GM12864 (cell line): Measurements from ENCODE around the gene GALNT17.

Experiments
- DNase-seq: peaks from one replicate; pipeline ENCODE4 v3.0.0-alpha.2; 2011; ENCODE audit warnings: low read depth
- H3K4me3 ChIP-seq: 2 replicates; pipeline ENCODE4 v1.5.1; 2011; ENCODE audit warnings: mild to moderate bottlenecking, low read depth, low read length, control low read depth
- CTCF ChIP-seq: IDR thresholded peaks from 2 replicates; pipeline ENCODE4 v1.5.1; 2011; ENCODE audit warnings: low read depth, mild to moderate bottlenecking, moderate library complexity, low read length, control low read depth, inconsistent platforms; ENCODE audit errors: missing control alignments

Gene GALNT17

GRCh38 chr7:71594736-71595135 is 462.8 kb downstream of the GALNT17 start:
- no peak for TF ChIP-seq CTCF
- DNase-seq = no peak
- no peak overlapping the region for H3K4me3 ChIP-seq

- H3K4me3 ChIP-seq = no peak overlapping the region
- DNase-seq = no peak
- TF ChIP-seq CTCF = no peak
These were observed 463.2 kb downstream of the GALNT17 start for GRCh38 chr7:71595176-71595575.

- no peak overlapping the region for H3K4me3 ChIP-seq
- DNase-seq = no peak
- TF ChIP-seq CTCF = no peak
These were observed 466.6 kb downstream of the GALNT17 start for GRCh38 chr7:71598553-71598952.

- no peak overlapping the region for H3K4me3 ChIP-seq
These were observed 469.9 kb downstream of the GALNT17 start for GRCh38 chr7:71601851-71602250.

GRCh38 chr7:71604818-71605414 is 473.0 kb downstream of the GALNT17 start:
- DNase-seq = no peak
- no peak for TF ChIP-seq CTCF
- H3K4me3 ChIP-seq = no peak overlapping the region

More at GRCh38 chr7:71601851-71602250, 469.9 kb downstream of the GALNT17 start:
- TF ChIP-seq CTCF = no peak
- no peak for DNase-seq

- DNase-seq = no peak
- H3K4me3 ChIP-seq = no peak overlapping the region
- no peak for TF ChIP-seq CTCF
These were observed 480.0 kb downstream of the GALNT17 start for GRCh38 chr7:71611986-71612385.

GRCh38 chr7:71612911-71613310 is 481.0 kb downstream of the GALNT17 start:
- no peak for DNase-seq
- no peak overlapping the region for H3K4me3 ChIP-seq
- no peak for TF ChIP-seq CTCF
